Non-pigmented ciliary epithelial cell (primary cell): ENCODE data around the gene ARSG.
"Not testable (repeated sequence)": the region's sequence is repeated elsewhere in the genome, so short reads cannot be mapped to it uniquely, and the experiment has no call there.

Source experiments
- DNase-seq: peaks from one replicate; pipeline ENCODE4 v3.0.0-alpha.2; 2010; ENCODE audit warnings: low read depth

Gene ARSG

GRCh38 chr17:68329331-68329730 is 38.0 kb downstream of the ARSG start:
- no peak for DNase-seq

GRCh38 chr17:68331932-68332331 is 40.6 kb downstream of the ARSG start:
- not testable (repeated sequence) for DNase-seq

DNA sequence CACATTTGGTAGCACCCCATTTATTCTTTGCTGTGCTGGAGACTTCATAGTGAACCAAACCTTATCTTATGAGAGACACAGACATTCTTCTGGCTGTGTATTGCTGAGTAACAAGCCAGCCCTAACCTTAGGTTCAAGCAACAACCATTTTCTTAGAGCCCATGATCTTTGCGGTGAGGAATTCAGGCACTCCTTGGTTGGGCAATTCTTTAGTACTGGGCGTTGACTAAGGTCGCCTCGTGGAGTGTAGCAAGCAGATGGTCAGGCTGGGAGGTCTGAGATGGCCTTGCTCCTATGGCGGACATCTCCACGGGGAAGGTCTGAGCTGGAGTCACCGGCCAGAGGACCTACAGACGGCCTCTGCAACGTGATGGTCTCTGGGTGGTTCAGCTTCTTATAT is 43.1 kb downstream of the ARSG start:
- DNase-seq = no peak

- DNase-seq = no peak
Measured at GRCh38 chr17:68341482-68341881, 50.2 kb downstream of the ARSG start.

- DNase-seq = no peak
Measured at GRCh38 chr17:68343976-68344375, 52.7 kb downstream of the ARSG start.

DNA sequence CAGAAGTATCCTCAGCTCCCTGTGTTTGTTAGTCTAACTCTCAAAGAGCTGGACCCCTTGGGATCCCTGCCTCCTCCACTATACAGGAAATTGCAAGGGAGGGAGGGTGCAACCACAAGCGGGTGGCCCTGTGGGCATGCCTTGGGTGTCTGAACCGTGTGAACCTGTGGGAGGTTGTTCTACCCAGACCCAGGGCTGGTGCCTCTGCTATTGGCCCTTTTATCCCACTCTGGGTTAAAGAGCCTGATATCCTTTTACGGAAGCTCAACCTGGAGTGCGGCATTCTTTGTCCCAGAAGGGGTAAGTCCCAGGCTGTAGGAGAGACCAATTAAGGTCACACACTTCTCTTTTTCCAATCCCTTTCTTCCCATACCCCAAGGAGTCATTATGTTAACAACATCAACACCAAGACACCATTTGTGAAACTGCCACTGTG is 53.4 kb downstream of the ARSG start:
- no peak for DNase-seq

- no peak for DNase-seq
Measured at GRCh38 chr17:68346448-68346847, 55.2 kb downstream of the ARSG start.

- DNase-seq = no peak
Measured at GRCh38 chr17:68347380-68347779, 56.1 kb downstream of the ARSG start.

GRCh38 chr17:68349157-68349556 is 57.9 kb downstream of the ARSG start:
- no peak for DNase-seq

GRCh38 chr17:68351395-68351794 is 60.1 kb downstream of the ARSG start:
- DNase-seq = no peak

DNA sequence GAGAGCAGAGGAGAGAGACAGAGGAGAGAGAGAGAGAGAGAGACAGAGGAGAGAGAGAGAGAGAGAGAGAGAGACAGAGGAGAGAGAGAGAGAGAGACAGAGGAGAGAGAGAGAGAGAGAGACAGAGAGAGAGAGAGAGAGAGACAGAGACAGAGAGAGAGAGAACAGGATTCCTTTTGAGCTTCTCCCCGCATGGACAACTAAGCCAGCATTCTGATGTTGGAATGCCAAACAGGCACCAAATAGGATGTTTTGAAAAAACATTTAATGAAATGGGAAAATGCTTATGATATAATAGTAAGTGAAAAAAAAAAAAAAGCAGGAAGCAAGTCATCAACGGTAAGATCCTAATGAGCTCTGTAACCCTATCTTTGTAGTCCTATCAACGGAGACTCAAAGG is 60.7 kb downstream of the ARSG start:
- DNase-seq = no peak

- DNase-seq = not testable (repeated sequence)
Measured at GRCh38 chr17:68352671-68353070, 61.4 kb downstream of the ARSG start.

DNA sequence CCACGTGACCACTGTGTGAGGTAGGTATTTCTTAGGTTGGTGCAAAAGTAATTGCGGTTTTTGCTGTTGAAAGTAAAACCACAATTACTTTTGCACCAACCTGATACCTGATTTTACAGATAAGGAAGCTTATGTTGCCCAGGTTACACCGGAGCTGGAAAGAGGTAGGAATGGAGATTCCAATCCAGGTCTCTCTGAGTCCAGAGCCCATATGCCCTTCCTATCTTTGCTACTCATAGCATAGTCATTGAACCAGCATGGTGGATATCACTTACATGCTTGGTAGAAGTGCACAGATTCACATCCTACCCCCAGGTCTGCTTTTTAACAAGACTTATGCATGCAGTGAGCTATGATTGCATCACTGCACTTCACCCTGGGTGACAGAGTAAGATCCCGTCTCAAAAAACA is 61.8 kb downstream of the ARSG start:
- no peak for DNase-seq

DNA sequence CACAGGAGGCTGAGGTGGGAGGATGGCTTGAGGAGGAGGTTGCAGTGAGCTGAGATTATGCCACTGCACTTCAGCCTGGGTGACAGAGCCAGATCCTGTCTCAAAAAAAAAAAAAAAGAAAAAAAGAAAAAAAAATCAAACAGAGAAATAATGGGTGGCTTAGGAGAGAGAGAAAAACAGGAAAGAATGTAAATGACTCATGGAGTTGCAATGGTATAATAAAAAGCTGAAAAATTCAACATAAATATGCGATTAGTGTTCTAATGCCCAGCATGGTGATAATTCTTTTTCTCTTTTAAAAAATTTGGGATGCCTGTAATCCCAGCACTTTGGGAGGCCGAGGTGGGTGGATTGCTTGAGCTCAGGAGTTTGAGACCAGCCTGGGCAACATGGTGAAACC is 63.0 kb downstream of the ARSG start:
- not testable (repeated sequence) for DNase-seq

- DNase-seq = peak; percentile 36
Measured at GRCh38 chr17:68355108-68355507, 63.8 kb downstream of the ARSG start.

DNA sequence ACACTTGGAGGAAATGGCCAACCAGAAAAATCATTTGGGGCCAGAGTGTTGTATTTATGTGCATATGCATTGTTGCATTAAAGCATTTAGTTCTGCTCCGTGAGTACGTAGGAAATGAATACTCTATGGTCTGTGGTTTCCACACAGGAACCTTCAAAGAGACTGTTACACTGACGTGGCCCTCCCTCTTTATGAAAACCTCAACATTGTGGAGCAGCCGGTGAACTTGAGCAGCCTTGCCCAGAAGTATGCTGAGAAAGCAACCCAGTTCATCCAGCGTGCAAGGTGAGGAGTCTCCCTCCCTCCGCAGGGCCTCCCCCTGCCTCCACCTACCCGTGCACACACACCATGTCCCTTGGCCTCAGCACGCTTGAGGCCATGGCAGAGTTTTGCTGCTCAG is 65.2 kb downstream of the ARSG start:
- peak; percentile 26 for DNase-seq

DNA sequence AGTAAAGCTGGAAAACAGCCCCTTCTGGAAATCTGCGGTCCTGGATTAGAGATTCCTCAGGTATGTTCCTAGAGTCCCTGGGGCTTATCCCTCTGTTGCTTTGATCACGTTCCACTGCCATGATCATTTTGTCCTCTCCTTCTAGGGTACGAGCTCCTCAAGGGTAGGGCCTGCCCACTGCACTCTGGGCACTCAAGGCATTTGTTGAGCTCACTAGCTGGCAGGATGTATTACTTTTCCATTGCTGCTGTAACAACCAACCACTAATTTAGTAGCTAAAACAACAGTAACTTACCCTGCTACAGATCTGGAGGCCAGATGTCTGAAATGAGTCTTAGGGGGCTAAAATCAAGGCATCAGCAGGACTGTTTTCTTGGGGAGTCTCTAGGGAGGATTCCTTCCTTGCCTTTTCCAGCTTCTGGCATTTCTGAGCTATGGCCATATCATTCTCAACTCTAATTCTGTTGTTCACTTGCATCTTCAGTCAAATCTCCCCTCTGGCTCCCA is 65.7 kb downstream of the ARSG start:
- DNase-seq = no peak

DNA sequence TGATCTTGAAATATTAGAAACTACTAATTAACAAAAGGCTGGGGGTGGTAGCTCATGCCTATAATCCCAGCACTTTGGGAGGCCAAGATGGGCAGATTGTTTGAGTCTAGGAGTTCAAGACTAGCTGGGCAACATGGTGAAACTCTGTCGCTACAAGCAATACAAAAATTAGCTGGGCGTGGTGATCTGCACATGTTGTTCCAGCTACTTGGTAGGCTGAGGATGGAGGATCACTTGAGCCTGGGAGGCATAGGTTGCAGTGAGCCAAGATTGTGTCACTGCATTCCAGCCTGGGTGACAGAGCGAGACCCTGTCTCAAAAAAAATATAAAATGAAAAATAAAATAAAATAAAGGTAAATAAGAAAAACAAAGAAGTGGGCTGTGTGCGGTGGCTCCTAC is 66.6 kb downstream of the ARSG start:
- no peak for DNase-seq

- no peak for DNase-seq
Measured at GRCh38 chr17:68359791-68360535, 68.7 kb downstream of the ARSG start.

GRCh38 chr17:68365469-68365868 is 74.2 kb downstream of the ARSG start:
- no peak for DNase-seq

GRCh38 chr17:68368387-68368786 is 77.1 kb downstream of the ARSG start:
- DNase-seq = no peak

DNA sequence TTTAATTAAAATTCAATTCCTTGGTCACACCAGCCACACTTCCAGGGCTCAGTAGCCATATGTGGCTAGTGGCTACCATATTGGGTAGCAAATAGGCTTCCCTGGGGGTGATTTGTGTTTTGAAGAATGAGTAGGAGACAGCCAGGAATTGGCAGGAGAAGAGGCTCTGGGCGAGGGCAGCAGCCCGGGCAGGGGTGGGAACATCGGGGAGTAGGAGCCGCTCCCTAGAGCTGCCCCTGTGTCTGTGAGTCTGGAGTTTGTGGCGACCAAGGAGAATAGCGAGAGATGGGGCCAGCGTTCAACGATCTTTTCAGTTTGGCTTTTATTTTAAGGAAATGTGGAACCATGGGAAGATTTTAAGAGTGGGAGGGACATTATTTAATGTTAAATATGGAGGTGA is 84.3 kb downstream of the ARSG start:
- no peak for DNase-seq

GRCh38 chr17:68376178-68376577 is 84.9 kb downstream of the ARSG start:
- DNase-seq = not testable (repeated sequence)

GRCh38 chr17:68377771-68378267 is 86.5 kb downstream of the ARSG start:
- DNase-seq = no peak
